T-helper 17 cell (primary cell): ENCODE data around the gene PYROXD2. TPM values are rescaled to one million over a fixed set of nuclear protein-coding genes. Genes with fewer than 3 reads are reported as not detected.

Experiments used
- ATAC-seq: fragments of 150-1000 bp; cut with Tn5 transposase; 2 replicates; pipeline ENCODE4 v1.10.0; 2021; ENCODE audit warnings: mild to moderate bottlenecking, moderate library complexity
- DNase-seq, 3 donors: peaks; one replicate each; pipeline versions ENCODE4 v3.0.0 to v3.0.0-alpha.2; 2020 to 2021
- H3K9me3 ChIP-seq: one replicate; pipeline ENCODE4 v1.7.0; 2013; ENCODE audit warnings: low read length, mild to moderate bottlenecking; ENCODE audit not compliant: control insufficient read depth, poor library complexity, severe bottlenecking
- H3K27ac Mint-ChIP-seq: one replicate; pipeline ENCODE4 v1.8.0; 2022; ENCODE audit warnings: mild to moderate bottlenecking, moderate library complexity, mixed read lengths
- H3K27me3 Mint-ChIP-seq: one replicate; pipeline ENCODE4 v1.8.0; 2022; ENCODE audit warnings: mixed read lengths
- H3K36me3 Mint-ChIP-seq: one replicate; pipeline ENCODE4 v1.8.0; 2022; ENCODE audit warnings: low read depth, mixed read lengths
- H3K4me1 Mint-ChIP-seq: one replicate; pipeline ENCODE4 v1.8.0; 2022; ENCODE audit warnings: mild to moderate bottlenecking, mixed read lengths
- H3K4me3 Mint-ChIP-seq: one replicate; pipeline ENCODE4 v1.8.0; 2022; ENCODE audit warnings: mild to moderate bottlenecking, moderate library complexity, mixed read lengths
- total RNA-seq, 4 donors: library from RNA in 2 of 4; stranded (reverse) in 2 of 4; gene quantifications; one replicate each; pipeline ENCODE4 v1.2.3 and lab custom pipeline; 2022 to 2026

PYROXD2 gene
- total RNA-seq, 2 donors from 2014 or later = 21.5 to 25.4 TPM

- DNase-seq (no peak), ATAC-seq (no peak)
- Mint-ChIP-seq H3K27me3 (no peaks in the 10 kb centered on the region), H3K27ac (peak overlapping the region; percentile 4), H3K4me1 (peaks cover 15% of the 10 kb centered on the region), H3K4me3 (no peak overlapping the region), H3K36me3 (peaks cover 7% of the 10 kb centered on the region)
- H3K9me3 ChIP-seq = no peaks in the 10 kb centered on the region
These were observed 1.8 kb upstream of the PYROXD2 start for GRCh38 chr10:98416606-98417388.

- H3K4me1 Mint-ChIP-seq = peaks cover 15% of the 10 kb centered on the region
- DNase-seq = no peak
- peaks cover 5% of the 10 kb centered on the region for H3K36me3 Mint-ChIP-seq
- no peak overlapping the region for H3K4me3 Mint-ChIP-seq
- H3K27ac Mint-ChIP-seq = peak overlapping the region; percentile 86
- no peaks in the 10 kb centered on the region for H3K9me3 ChIP-seq
- ATAC-seq = no peak
- no peaks in the 10 kb centered on the region for H3K27me3 Mint-ChIP-seq
These were observed 743 bp upstream of the PYROXD2 start for GRCh38 chr10:98415731-98416119.

GRCh38 chr10:98414578-98414931, 427 bp downstream of the PYROXD2 start:
- no peaks in the 10 kb centered on the region for H3K9me3 ChIP-seq
- Mint-ChIP-seq H3K27me3 (no peaks in the 10 kb centered on the region), H3K4me1 (peaks cover 15% of the 10 kb centered on the region), H3K4me3 (peak overlapping the region; percentile 95), H3K27ac (peak overlapping the region; percentile 86), H3K36me3 (peaks cover 3% of the 10 kb centered on the region)
- peak; percentile 10 for ATAC-seq
- no peak for DNase-seq

DNA sequence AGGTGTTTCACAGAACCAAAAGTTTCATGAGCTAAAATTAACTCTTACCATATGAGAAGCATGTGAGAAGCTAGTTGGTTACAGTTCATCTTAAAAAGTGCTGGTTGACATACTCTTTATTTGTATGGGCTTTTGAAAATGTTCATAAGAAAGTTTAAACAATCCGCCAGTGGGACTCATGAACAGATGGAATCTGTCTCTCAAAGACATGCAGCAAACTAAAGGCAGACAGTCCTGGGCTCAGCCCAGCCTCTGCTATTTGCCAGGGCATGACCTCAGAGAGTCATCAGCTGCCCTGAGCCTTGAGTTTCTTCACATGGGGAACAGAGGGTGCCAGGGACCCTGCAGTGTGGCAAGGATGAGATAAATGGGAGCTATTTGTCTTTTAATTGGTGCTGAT, 3.2 kb downstream of the PYROXD2 start:
- no peaks in the 10 kb centered on the region for H3K36me3 Mint-ChIP-seq
- peaks cover 15% of the 10 kb centered on the region for H3K4me1 Mint-ChIP-seq
- H3K27ac Mint-ChIP-seq = no peak overlapping the region
- ATAC-seq (no peak), DNase-seq (no peak)
- no peaks in the 10 kb centered on the region for H3K9me3 ChIP-seq
- H3K27me3 Mint-ChIP-seq = no peaks in the 10 kb centered on the region
- H3K4me3 Mint-ChIP-seq = no peak overlapping the region

GRCh38 chr10:98411166-98411565, 3.8 kb downstream of the PYROXD2 start:
- H3K27me3 Mint-ChIP-seq = no peaks in the 10 kb centered on the region
- ATAC-seq = no peak
- peaks cover 14% of the 10 kb centered on the region for H3K4me1 Mint-ChIP-seq
- no peaks in the 10 kb centered on the region for H3K36me3 Mint-ChIP-seq
- no peak overlapping the region for H3K27ac Mint-ChIP-seq
- no peaks in the 10 kb centered on the region for H3K9me3 ChIP-seq
- no peak for DNase-seq
- H3K4me3 Mint-ChIP-seq = no peak overlapping the region

- Mint-ChIP-seq H3K4me1 (peaks cover 14% of the 10 kb centered on the region), H3K27me3 (no peaks in the 10 kb centered on the region), H3K27ac (no peak overlapping the region), H3K36me3 (no peaks in the 10 kb centered on the region), H3K4me3 (no peak overlapping the region)
- DNase-seq = no peak
- H3K9me3 ChIP-seq = no peaks in the 10 kb centered on the region
- ATAC-seq = no peak
These were observed 4.2 kb downstream of the PYROXD2 start for GRCh38 chr10:98410759-98411158.

GRCh38 chr10:98410135-98410743, 4.7 kb downstream of the PYROXD2 start:
- no peaks in the 10 kb centered on the region for H3K36me3 Mint-ChIP-seq
- H3K27ac Mint-ChIP-seq = no peak overlapping the region
- H3K4me1 Mint-ChIP-seq = peaks cover 14% of the 10 kb centered on the region
- DNase-seq = no peak
- no peak overlapping the region for H3K4me3 Mint-ChIP-seq
- H3K27me3 Mint-ChIP-seq = no peaks in the 10 kb centered on the region
- H3K9me3 ChIP-seq = no peaks in the 10 kb centered on the region
- no peak for ATAC-seq

GRCh38 chr10:98408799-98409198, 6.2 kb downstream of the PYROXD2 start:
- Mint-ChIP-seq H3K36me3 (no peaks in the 10 kb centered on the region), H3K27me3 (no peaks in the 10 kb centered on the region), H3K4me1 (peaks cover 4% of the 10 kb centered on the region), H3K27ac (no peak overlapping the region), H3K4me3 (no peak overlapping the region)
- DNase-seq (no peak), ATAC-seq (no peak)
- H3K9me3 ChIP-seq = no peaks in the 10 kb centered on the region

DNA sequence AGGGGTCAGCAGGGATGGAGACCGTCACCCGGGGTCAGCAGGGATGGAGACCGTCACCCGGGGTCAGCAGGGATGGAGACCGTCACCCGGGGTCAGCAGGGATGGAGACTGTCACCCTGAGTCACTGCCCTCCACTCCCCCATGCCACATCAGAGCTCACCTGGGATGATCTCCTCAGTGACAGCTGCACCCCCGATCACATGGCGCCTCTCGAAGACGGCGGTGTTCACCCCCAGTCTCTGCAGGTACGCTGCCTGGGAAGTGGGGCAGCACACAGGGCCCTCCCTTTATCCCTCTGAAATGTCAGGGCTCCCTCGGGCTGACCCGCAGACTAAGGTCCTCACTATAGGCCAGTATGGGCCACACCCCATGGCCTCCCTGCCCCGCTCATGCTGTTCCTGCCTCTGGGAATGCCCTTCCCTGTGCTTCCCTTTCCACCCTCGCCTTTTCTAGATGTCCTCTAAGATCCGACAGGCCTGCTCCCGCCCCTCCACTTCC, 7.2 kb downstream of the PYROXD2 start:
- H3K9me3 ChIP-seq = no peaks in the 10 kb centered on the region
- Mint-ChIP-seq H3K4me3 (no peak overlapping the region), H3K4me1 (peaks cover 7% of the 10 kb centered on the region), H3K36me3 (peaks cover under 1% of the 10 kb centered on the region), H3K27me3 (no peaks in the 10 kb centered on the region), H3K27ac (no peak overlapping the region)
- ATAC-seq (no peak), DNase-seq (no peak)

- Mint-ChIP-seq H3K4me1 (peaks cover 7% of the 10 kb centered on the region), H3K27ac (no peak overlapping the region), H3K36me3 (peaks cover 4% of the 10 kb centered on the region), H3K4me3 (no peak overlapping the region), H3K27me3 (no peaks in the 10 kb centered on the region)
- no peak for ATAC-seq
- H3K9me3 ChIP-seq = no peaks in the 10 kb centered on the region
- no peak for DNase-seq
These were observed 7.8 kb downstream of the PYROXD2 start for GRCh38 chr10:98407017-98407743.

DNA sequence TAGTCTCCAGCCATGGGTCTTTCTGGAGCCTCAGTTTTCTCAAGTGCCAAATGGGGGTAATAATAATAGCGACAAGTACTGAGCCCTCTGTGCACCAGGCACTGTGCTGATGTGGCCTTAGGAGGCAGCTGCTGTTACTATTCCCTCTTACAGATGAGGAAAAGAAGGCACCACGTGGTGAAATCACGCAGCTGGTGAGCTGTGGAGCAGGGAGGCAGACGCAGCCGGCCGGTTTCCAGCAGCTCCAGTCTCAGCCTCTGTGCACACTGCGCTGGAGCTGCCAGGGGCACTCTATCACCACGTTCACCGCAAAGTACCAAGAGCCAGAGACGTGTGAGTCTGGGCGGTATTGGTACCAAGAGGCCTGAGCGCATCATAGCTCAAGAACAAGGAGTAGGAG, 9.6 kb downstream of the PYROXD2 start:
- H3K4me3 Mint-ChIP-seq = no peak overlapping the region
- peaks cover 7% of the 10 kb centered on the region for H3K4me1 Mint-ChIP-seq
- H3K27me3 Mint-ChIP-seq = no peaks in the 10 kb centered on the region
- H3K27ac Mint-ChIP-seq = no peak overlapping the region
- peaks cover 5% of the 10 kb centered on the region for H3K36me3 Mint-ChIP-seq
- DNase-seq (no peak), ATAC-seq (no peak)
- H3K9me3 ChIP-seq = no peaks in the 10 kb centered on the region

DNA sequence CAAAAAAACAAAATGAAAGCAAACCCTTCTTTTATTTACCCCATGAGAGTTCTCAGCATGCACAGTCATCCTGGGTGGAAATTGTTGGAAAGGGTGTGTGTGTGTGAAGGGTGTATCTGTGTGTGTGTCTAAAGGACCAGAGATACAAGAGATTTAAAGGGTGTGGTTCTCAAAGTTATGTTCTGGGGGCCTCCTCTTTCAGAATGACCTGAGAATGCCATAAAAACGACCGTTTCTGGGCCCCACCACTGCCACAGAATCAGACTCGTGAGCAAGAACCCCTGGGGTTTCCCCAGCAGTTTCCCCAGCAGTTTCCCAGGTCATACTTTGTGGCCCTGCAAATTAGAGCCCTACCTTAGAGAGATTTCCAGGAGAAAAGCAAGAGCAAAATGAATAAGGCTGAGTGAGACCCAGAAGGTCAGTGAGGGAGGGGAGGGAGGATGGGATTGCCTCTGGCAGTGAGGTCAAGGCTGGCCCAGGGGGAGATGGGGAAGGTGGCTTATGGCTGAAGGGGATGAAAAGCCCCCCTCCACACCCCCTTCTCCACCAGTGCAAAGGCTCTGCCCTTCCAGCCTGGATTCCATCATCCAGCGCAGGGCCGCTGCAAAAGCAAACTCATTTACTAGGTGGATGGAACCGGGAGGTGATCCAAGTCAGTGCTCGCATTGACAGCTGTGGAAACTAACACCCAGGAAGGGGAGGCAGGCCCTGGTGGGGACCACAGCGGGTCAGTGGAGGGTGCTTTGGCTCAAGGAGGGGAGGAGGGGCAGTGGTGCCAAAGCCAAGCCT, 10.2 kb downstream of the PYROXD2 start:
- H3K9me3 ChIP-seq = no peaks in the 10 kb centered on the region
- Mint-ChIP-seq H3K36me3 (peaks cover 7% of the 10 kb centered on the region), H3K27me3 (no peaks in the 10 kb centered on the region), H3K4me1 (peaks cover 7% of the 10 kb centered on the region), H3K27ac (no peak overlapping the region), H3K4me3 (no peak overlapping the region)
- DNase-seq = no peak
- ATAC-seq = no peak
